ENCODE results near the gene ADIPOR2.
"Not testable (repeated sequence)": the region's sequence is repeated elsewhere in the genome, so short reads cannot be mapped to it uniquely, and the experiment has no call there.

The ADIPOR2 gene

GRCh38 chr12:1816730-1817348 is 126.0 kb downstream of the ADIPOR2 start:
- no peak for DNase-seq

- DNase-seq, result not testable (repeated sequence)
Observed at GRCh38 chr12:1817928-1818327, 127.1 kb downstream of the ADIPOR2 start.

GRCh38 chr12:1819050-1819449 is 128.2 kb downstream of the ADIPOR2 start:
- no peak for DNase-seq

GRCh38 chr12:1819571-1819970 is 128.7 kb downstream of the ADIPOR2 start:
- DNase-seq, result no peak

- no peak for DNase-seq
Observed at GRCh38 chr12:1820191-1820895, 129.5 kb downstream of the ADIPOR2 start, which contains the start of gene LRTM2. LRTM2 (plus strand) TSS chr12:1820565; CDS start chr12:1828149, 7,584 bp downstream.

- no peak for DNase-seq
Observed at GRCh38 chr12:1820896-1821291, 130.0 kb downstream of the ADIPOR2 start.

- DNase-seq, result no peak
Observed at GRCh38 chr12:1821805-1822204, 130.9 kb downstream of the ADIPOR2 start.

- DNase-seq, result no peak
Observed at GRCh38 chr12:1822699-1823098, 131.8 kb downstream of the ADIPOR2 start.

GRCh38 chr12:1823237-1823636 is 132.4 kb downstream of the ADIPOR2 start:
- no peak for DNase-seq

GRCh38 chr12:1825382-1826102 is 134.7 kb downstream of the ADIPOR2 start:
- DNase-seq, result no peak

- DNase-seq, result no peak
Observed at GRCh38 chr12:1826401-1826800, 135.5 kb downstream of the ADIPOR2 start.

GRCh38 chr12:1826867-1827705 is 136.2 kb downstream of the ADIPOR2 start:
- DNase-seq, result no peak

GRCh38 chr12:1827826-1828805 is 137.2 kb downstream of the ADIPOR2 start:
- DNase-seq, result no peak

GRCh38 chr12:1828856-1829255 is 138.0 kb downstream of the ADIPOR2 start:
- DNase-seq, result no peak

GRCh38 chr12:1829306-1829900 is 138.5 kb downstream of the ADIPOR2 start:
- DNase-seq, result no peak

- DNase-seq, result no peak
Observed at GRCh38 chr12:1830401-1830845, 139.6 kb downstream of the ADIPOR2 start.

- no peak for DNase-seq
Observed at GRCh38 chr12:1830981-1831963, 140.4 kb downstream of the ADIPOR2 start.

GRCh38 chr12:1832801-1833595 is 142.1 kb downstream of the ADIPOR2 start:
- no peak for DNase-seq

GRCh38 chr12:1833596-1834028 is 142.7 kb downstream of the ADIPOR2 start:
- DNase-seq, result no peak
